Endothelial cell of coronary artery (primary cell): ENCODE results near the gene OLFM2. TPM values are rescaled to one million over a fixed set of nuclear protein-coding genes. Genes with fewer than 3 reads are reported as not detected.

Source experiments
- total RNA-seq: library from RNA; depleted of rRNA; stranded (reverse); fragments of >200 nt; gene quantifications from 2 replicates; pipeline ENCODE4 v1.2.3, GENCODE V29; 2014

Gene OLFM2
- total RNA-seq = 0.36 and 2.4 TPM in 2 replicates

GRCh38 chr19:9936326-9937000, at the start of gene OLFM2:
TSS of gene OLFM2 (minus strand) at chr19:9936515. CDS start at chr19:9936366, 149 bp downstream.

GRCh38 chr19:9834726-9835506, 101.4 kb downstream of the OLFM2 start, which contains the start of gene PIN1:
TSS of gene PIN1 (plus strand) at chr19:9835318. CDS start at chr19:9835345, 27 bp downstream.

GRCh38 chr19:9827289-9828238, 108.8 kb downstream of the OLFM2 start, which contains the start of gene UBL5:
TSS of gene UBL5 (plus strand) at chr19:9827918. CDS start at chr19:9828338, 420 bp downstream.

GRCh38 chr19:9818734-9819595, 117.3 kb downstream of the OLFM2 start, which contains the start of gene FBXL12:
TSS of gene FBXL12 (minus strand) at chr19:9819079. CDS start at chr19:9818813, 266 bp downstream.

Other genes with a start within 250 kb of the OLFM2 start
- gene ZNF846, start 167.8 kb downstream of the OLFM2 start, total RNA-seq = 5.7 and 7.8 TPM in 2 replicates
- 7.4 and 9.3 TPM in 2 replicates for gene FBXL12, start 117.4 kb downstream of the OLFM2 start, total RNA-seq
- gene UBL5, start 108.6 kb downstream of the OLFM2 start, total RNA-seq = 169 and 257 TPM in 2 replicates
- 104 and 114 TPM in 2 replicates for gene PIN1, start 101.2 kb downstream of the OLFM2 start, total RNA-seq
- gene COL5A3, start 74.0 kb upstream of the OLFM2 start, total RNA-seq = 2.4 TPM in 1 of 2 replicates, not detected in the other
- gene RDH8, start 77.0 kb upstream of the OLFM2 start, total RNA-seq = not detected in 2 replicates
- 14.9 and 24.3 TPM in 2 replicates for gene SHFL, start 149.8 kb upstream of the OLFM2 start, total RNA-seq
- 0.19 and 0.36 TPM in 2 replicates for gene ANGPTL6, start 166.2 kb upstream of the OLFM2 start, total RNA-seq
- 39.1 and 45.5 TPM in 2 replicates for gene PPAN, start 169.8 kb upstream of the OLFM2 start, total RNA-seq
- gene P2RY11, start 175.2 kb upstream of the OLFM2 start, total RNA-seq = 2.0 and 5.6 TPM in 2 replicates
- 351 and 415 TPM in 2 replicates for gene EIF3G, start 183.4 kb upstream of the OLFM2 start, total RNA-seq